ENCODE measurements around the gene PRKG1.
"Not testable (repeated sequence)": the region's sequence is repeated elsewhere in the genome, so short reads cannot be mapped to it uniquely, and the experiment has no call there.

Gene PRKG1

GRCh38 chr10:51544933-51545332, 470.6 kb downstream of the PRKG1 start:
- DNase-seq, result no peak

GRCh38 chr10:51547941-51548340, 473.7 kb downstream of the PRKG1 start:
- DNase-seq, result no peak

- DNase-seq, result no peak
Measured at GRCh38 chr10:51552879-51553278, 478.6 kb downstream of the PRKG1 start.

GRCh38 chr10:51564896-51565510, 490.7 kb downstream of the PRKG1 start:
- DNase-seq, result no peak

GRCh38 chr10:51567271-51567670, 493.0 kb downstream of the PRKG1 start:
- no peak for DNase-seq

- no peak for DNase-seq
Measured at GRCh38 chr10:51569467-51569866, 495.2 kb downstream of the PRKG1 start.

GRCh38 chr10:51574248-51575048, 500.2 kb downstream of the PRKG1 start:
- DNase-seq, result no peak

GRCh38 chr10:51581196-51581595, 506.9 kb downstream of the PRKG1 start:
- not testable (repeated sequence) for DNase-seq

- no peak for DNase-seq
Measured at GRCh38 chr10:51583976-51584375, 509.7 kb downstream of the PRKG1 start.

GRCh38 chr10:51585742-51586141, 511.5 kb downstream of the PRKG1 start:
- no peak for DNase-seq

GRCh38 chr10:51588984-51589383, 514.7 kb downstream of the PRKG1 start:
- no peak for DNase-seq

- DNase-seq, result no peak
Measured at GRCh38 chr10:51590818-51591217, 516.5 kb downstream of the PRKG1 start.

GRCh38 chr10:51596695-51597094, 522.4 kb downstream of the PRKG1 start:
- no peak for DNase-seq

- no peak for DNase-seq
Measured at GRCh38 chr10:51599647-51600046, 525.4 kb downstream of the PRKG1 start.

- no peak for DNase-seq
Measured at GRCh38 chr10:51602326-51602725, 528.0 kb downstream of the PRKG1 start.

- no peak for DNase-seq
Measured at GRCh38 chr10:51604579-51604978, 530.3 kb downstream of the PRKG1 start.

- DNase-seq, result no peak
Measured at GRCh38 chr10:51606825-51607462, 532.7 kb downstream of the PRKG1 start.

GRCh38 chr10:51607463-51607835, 533.2 kb downstream of the PRKG1 start:
- DNase-seq, result no peak

GRCh38 chr10:51608211-51608610, 533.9 kb downstream of the PRKG1 start:
- DNase-seq, result no peak

- no peak for DNase-seq
Measured at GRCh38 chr10:51615764-51616298, 541.5 kb downstream of the PRKG1 start.

GRCh38 chr10:51617576-51618235, 543.4 kb downstream of the PRKG1 start:
- DNase-seq, result no peak

- no peak for DNase-seq
Measured at GRCh38 chr10:51619365-51619764, 545.1 kb downstream of the PRKG1 start.

GRCh38 chr10:51620131-51620530, 545.8 kb downstream of the PRKG1 start:
- DNase-seq, result no peak
